ENCODE results near the gene PHLDA1. TPM values are rescaled to one million over a fixed set of nuclear protein-coding genes. Genes with fewer than 3 reads are reported as not detected.

PHLDA1 gene
- total and polyA plus RNA-seq, 9 of the 15 experiments (the other 6 are each of a cell fraction or from before 2014, with no cell fraction given): 0.15 to 2.9 (median 0.54) TPM

DNA sequence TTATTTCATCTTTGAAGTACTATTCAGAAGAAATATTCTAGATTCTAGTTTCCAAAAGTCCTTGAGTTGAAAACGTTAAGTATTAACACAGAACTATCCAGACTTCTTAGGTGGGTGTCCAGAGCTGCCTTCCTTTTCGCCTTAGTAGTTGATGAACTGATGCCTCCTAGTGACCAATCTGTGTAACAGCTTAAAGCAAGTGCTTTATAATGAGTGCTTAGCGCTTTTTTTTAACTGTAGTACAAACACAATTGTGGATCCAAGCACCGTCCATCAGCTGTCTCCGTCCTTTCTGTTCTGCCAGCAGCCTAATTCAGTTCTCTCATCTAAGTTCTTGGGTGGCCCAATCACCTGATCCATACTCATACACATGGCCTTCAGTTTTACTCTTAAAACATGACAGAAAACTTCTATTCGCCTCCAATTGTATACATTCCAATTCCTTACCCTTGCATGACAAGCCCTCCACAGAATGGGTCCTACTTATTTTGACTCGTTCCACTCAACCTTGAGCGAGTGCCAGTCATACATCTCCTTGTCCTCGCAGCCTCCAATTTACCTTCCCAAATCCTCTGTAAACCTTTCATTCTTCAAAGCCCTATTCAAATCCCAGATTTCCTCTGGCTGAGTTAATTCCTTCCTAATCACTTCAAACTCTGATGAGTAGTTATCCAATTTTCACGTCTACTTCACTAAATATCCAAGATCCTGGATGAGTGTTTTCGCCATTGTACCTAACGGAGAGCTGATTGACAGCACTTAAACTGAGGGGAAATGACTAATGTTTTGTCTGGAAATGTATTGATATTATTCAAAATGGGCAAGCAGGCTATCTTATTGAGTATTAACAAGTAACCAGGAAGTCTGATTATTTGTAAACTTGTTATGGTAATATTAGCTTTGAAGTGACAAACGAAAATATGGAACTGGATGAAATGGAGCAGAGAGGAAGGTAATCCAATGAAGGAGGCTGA, 5.8 kb upstream of the PHLDA1 start (continued):
- TF ChIP-seq MYC (IDR thresholded peaks at IDR 0.05; ENCODE audit: low read depth, low read length) (no peak), MYC (CRISPR knock-in tag; IDR thresholded peaks at IDR 0.05; ENCODE audit: borderline replicate concordance, low read depth) (no peak), TCF3 (CRISPR knock-in tag; IDR thresholded peaks at IDR 0.05) (peak; percentile 13; the same call in 1 of the 2 replicates)

DNA sequence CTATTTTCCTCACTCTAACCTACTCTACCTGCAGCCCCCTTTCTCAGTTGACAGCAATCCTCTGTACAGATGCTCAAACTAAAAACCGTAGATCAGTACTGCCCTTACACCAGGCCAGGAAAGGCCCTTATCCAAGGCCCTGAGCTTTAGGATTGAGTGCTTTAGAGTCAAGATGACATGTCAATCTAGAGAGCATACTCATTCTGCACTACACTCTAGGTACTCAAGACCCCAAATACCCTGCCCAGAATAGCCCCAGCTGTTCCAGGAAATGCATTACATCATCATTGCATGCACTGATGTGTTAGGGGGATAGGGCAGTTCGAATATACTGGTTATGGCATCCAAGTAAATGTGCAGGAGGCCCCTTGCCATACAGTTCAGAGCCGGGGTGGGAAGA, 3.5 kb upstream of the PHLDA1 start:
- WGBS (ENCODE audit: insufficient coverage, low coverage, missing lambda C conversion rate): 49% methylated on average over 3 of the region's 3 CpGs
- in situ Hi-C loops (cut with MboI): loop anchor here (25.0 kb wide), 1 partner anchor 698 kb away; the partner anchor contains the start of genes CAPS2 and GLIPR1L1
- DNase-seq (ENCODE audit: extremely low read depth in 1 of 4, low spot score in 3 of 4) (peak in 1 of 4 experiments; percentile 35), FAIRE-seq (peak; percentile 63), ATAC-seq (no peak)
- H4K20me1 ChIP-seq (replicated peaks; ENCODE audit: control insufficient read depth, insufficient read depth, low read length): no peaks in the 10 kb centered on the region
- peaks cover 35 to 36% of the 10 kb centered on the region in 2 experiments; a peak in 4 of 5 replicates for H3K4me1 ChIP-seq (replicated peaks in 1 of 2; ENCODE audit: control insufficient read depth in 2 of 2, insufficient read depth in 2 of 2, low read length in 2 of 2)
- H3K4me2 ChIP-seq (ENCODE audit: insufficient read depth, low read length): no peak overlapping the region
- H3K27me3 ChIP-seq (ENCODE audit: control insufficient read depth in 2 of 2, insufficient read depth in 2 of 2, low read length in 2 of 2): peaks cover 0 to 8% of the 10 kb centered on the region in 2 experiments; a peak in 1 of 5 replicates
- no peaks in the 10 kb centered on the region for H3K36me3 ChIP-seq (ENCODE audit: control insufficient read depth, insufficient read depth, low read length)
- H3K9me3 ChIP-seq (replicated peaks; ENCODE audit: control insufficient read depth, insufficient read depth, low read depth, low read length): no peaks in the 10 kb centered on the region
- no peaks in the 10 kb centered on the region for H3K79me2 ChIP-seq (ENCODE audit: control insufficient read depth, insufficient read depth, low read length)
- ChIA-PET POLR2A (interaction anchor here (1.2 kb wide), 1 partner anchor 24 kb away, joined by 3 read pairs; no protein-coding TSS in a partner anchor), CTCF (ENCODE audit: low intra/inter-chr PET ratio) (no interaction called here)
- no peak overlapping the region for H3K27ac ChIP-seq (ENCODE audit: extremely low read depth, low read depth, low read length)
- H3K9ac ChIP-seq (ENCODE audit: insufficient read depth in 1 of 2, low read depth in 2 of 2, low read length in 2 of 2): no peak overlapping the region
- H2AFZ ChIP-seq (ENCODE audit: low read depth, low read length): no peak overlapping the region
- BruUV-seq (replicated peaks): no TSS peak
- H3K9me1 ChIP-seq (ENCODE audit: control insufficient read depth, insufficient read depth, low read length): no peaks in the 10 kb centered on the region
- intact Hi-C loops (cut with micrococcal nuclease): loop anchor here (10.0 kb wide), 1 partner anchor 420 kb away; no protein-coding TSS in a partner anchor
- H3K4me3 ChIP-seq: no peak overlapping the region
- TF ChIP-seq CBX3 (IDR thresholded peaks at IDR 0.05; ENCODE audit: borderline replicate concordance in 1 of 2, low read length in 2 of 2): no peak
- TF ChIP-seq HMG20B (CRISPR knock-in tag; IDR thresholded peaks at IDR 0.05): no peak
- no peak for TF ChIP-seq ZNF57 (CRISPR knock-in tag; IDR thresholded peaks at IDR 0.05)
- no peak for TF ChIP-seq CEBPG (CRISPR knock-in tag; IDR thresholded peaks at IDR 0.05)
- TF ChIP-seq CEBPG (tag; conservative IDR thresholded peaks at IDR 0.05 in 1 of 2, IDR thresholded peaks at IDR 0.05 in 1 of 2): peak in 1 of 2 experiments; percentile 59; a peak in 2 of 4 replicates
- no peak for TF ChIP-seq XRCC5 (IDR thresholded peaks at IDR 0.05; ENCODE audit: low read depth, low read length)
- no peak for TF ChIP-seq BRCA1 (IDR thresholded peaks at IDR 0.05)
- no peak for TF ChIP-seq BRCA1 (CRISPR knock-in tag; IDR thresholded peaks at IDR 0.05)
- no peak for TF ChIP-seq COPS2 (conservative IDR thresholded peaks at IDR 0.05)
- TF ChIP-seq DMBX1 (CRISPR knock-in tag; IDR thresholded peaks at IDR 0.05; ENCODE audit: borderline replicate concordance): 0 out of 2 replicates have a peak, but pooled peaks have one; percentile 22
- TF ChIP-seq, protein P1, sequence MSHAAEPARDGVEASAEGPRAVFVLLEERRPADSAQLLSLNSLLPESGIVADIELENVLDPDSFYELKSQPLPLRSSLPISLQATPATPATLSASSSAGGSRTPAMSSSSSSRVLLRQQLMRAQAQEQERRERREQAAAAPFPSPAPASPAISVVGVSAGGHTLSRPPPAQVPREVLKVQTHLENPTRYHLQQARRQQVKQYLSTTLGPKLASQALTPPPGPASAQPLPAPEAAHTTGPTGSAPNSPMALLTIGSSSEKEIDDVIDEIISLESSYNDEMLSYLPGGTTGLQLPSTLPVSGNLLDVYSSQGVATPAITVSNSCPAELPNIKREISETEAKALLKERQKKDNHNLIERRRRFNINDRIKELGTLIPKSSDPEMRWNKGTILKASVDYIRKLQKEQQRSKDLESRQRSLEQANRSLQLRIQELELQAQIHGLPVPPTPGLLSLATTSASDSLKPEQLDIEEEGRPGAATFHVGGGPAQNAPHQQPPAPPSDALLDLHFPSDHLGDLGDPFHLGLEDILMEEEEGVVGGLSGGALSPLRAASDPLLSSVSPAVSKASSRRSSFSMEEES (CRISPR knock-in tag; IDR thresholded peaks at IDR 0.05): no peak
- peak; percentile 64; the same call in 1 of the 2 replicates for TF ChIP-seq ATF7 (IDR thresholded peaks at IDR 0.05)
- TF ChIP-seq BRD4 (IDR thresholded peaks at IDR 0.05): no peak
- no peak for TF ChIP-seq EHMT2 (IDR thresholded peaks at IDR 0.05)
- peak; percentile 45; the same call in 1 of the 2 replicates for TF ChIP-seq JUND (IDR thresholded peaks at IDR 0.05; ENCODE audit: borderline replicate concordance, low read depth, low read length)
- peak; percentile 42; the same call in 1 of the 3 replicates for TF ChIP-seq JUND (tag; IDR thresholded peaks at IDR 0.05; ENCODE audit: borderline replicate concordance, low read depth, low read length)
- TF ChIP-seq MCM7 (IDR thresholded peaks at IDR 0.05): no peak

Data from K562 (cell line).